Neural cell (in vitro differentiated cells): ENCODE measurements around the gene FGF4. TPM values are rescaled to one million over a fixed set of nuclear protein-coding genes. Genes with fewer than 3 reads are reported as not detected.

Experiments
- H2AFZ ChIP-seq: fragments of 200-600, 300-800 bp; sonication (generic), shearing (Covaris generic); 2 replicates; pipeline ENCODE4 v1.6.0; 2014; ENCODE audit warnings: low read depth, mild to moderate bottlenecking, antibody characterized with exemption, low read length, moderate library complexity
- H3F3A ChIP-seq: fragments of 200-600 bp; shearing (Covaris generic); 2 replicates; pipeline ENCODE4 v1.6.1; 2016; ENCODE audit warnings: mild to moderate bottlenecking, moderate library complexity, mixed read lengths, antibody characterized with exemption, low read length; ENCODE audit not compliant: insufficient read depth, poor library complexity, severe bottlenecking
- H3K27ac ChIP-seq: fragments of 200-600, 300-800 bp; sonication (generic), shearing (Covaris generic); 2 replicates; pipeline ENCODE4 v1.5.1; 2014; ENCODE audit warnings: mild to moderate bottlenecking, low read length, moderate library complexity
- H3K27me3 ChIP-seq: fragments of 300-800, 200-600 bp; sonication (generic), shearing (Covaris generic); 2 replicates; pipeline ENCODE4 v1.6.0; 2014; ENCODE audit warnings: mild to moderate bottlenecking, low read depth, low read length, moderate library complexity; ENCODE audit not compliant: insufficient read depth
- H3K36me3 ChIP-seq: fragments of 300-800, 200-600 bp; sonication (generic), shearing (Covaris generic); 2 replicates; pipeline ENCODE4 v1.5.1; 2014; ENCODE audit warnings: mild to moderate bottlenecking, antibody characterized with exemption, low read length, moderate library complexity; ENCODE audit not compliant: insufficient read depth
- H3K4me2 ChIP-seq: fragments of 300-800, 200-600 bp; sonication (generic), shearing (Covaris generic); 2 replicates; pipeline ENCODE4 v1.6.0; 2014; ENCODE audit warnings: mild to moderate bottlenecking, low read length
- H3K4me3 ChIP-seq: fragments of 300-800, 200-600 bp; sonication (generic), shearing (Covaris generic); 2 replicates; pipeline ENCODE4 v1.5.1; 2014; ENCODE audit warnings: mild to moderate bottlenecking, low read length, moderate library complexity
- H3K79me2 ChIP-seq: fragments of 200-600 bp; shearing (Covaris generic); replicated peaks from 2 replicates; pipeline ENCODE4 v1.6.0; 2014; ENCODE audit warnings: mild to moderate bottlenecking, low read length, moderate library complexity; ENCODE audit not compliant: insufficient read depth
- H3K9ac ChIP-seq: fragments of 300-800, 200-600 bp; sonication (generic), shearing (Covaris generic); 2 replicates; pipeline ENCODE4 v1.6.1; 2016; ENCODE audit warnings: mild to moderate bottlenecking, low read length, mixed read lengths
- H3K9me2 ChIP-seq: fragments of 200-600 bp; shearing (Covaris generic); 2 replicates; pipeline ENCODE4 v1.6.1; 2016; ENCODE audit warnings: mild to moderate bottlenecking, low read length, mixed read lengths; ENCODE audit not compliant: insufficient read depth
- H3K9me3 ChIP-seq: fragments of 200-600, 300-800 bp; sonication (generic), shearing (Covaris generic); 2 replicates; pipeline ENCODE4 v1.6.1; 2016; ENCODE audit warnings: mild to moderate bottlenecking, mixed run types, low read length, moderate library complexity, mixed read lengths
- H4K20me1 ChIP-seq: fragments of 200-600 bp; shearing (Covaris generic); 2 replicates; pipeline ENCODE4 v1.6.1; 2016; ENCODE audit warnings: mild to moderate bottlenecking, mixed run types; ENCODE audit not compliant: insufficient read depth
- CTCF ChIP-seq: fragments of 450-650 bp; IDR thresholded peaks from 2 replicates; pipeline ENCODE4 v1.5.1; 2014; ENCODE audit warnings: antibody characterized with exemption, mild to moderate bottlenecking, moderate library complexity; ENCODE audit not compliant: poor library complexity, severe bottlenecking
- EP300 ChIP-seq: fragments of 450-650 bp; conservative IDR thresholded peaks from 2 replicates; pipeline ENCODE4 v1.6.1; 2014; ENCODE audit warnings: antibody characterized with exemption, mild to moderate bottlenecking, moderate library complexity; ENCODE audit not compliant: poor library complexity, severe bottlenecking
- EZH2 ChIP-seq: fragments of 200-600, 300-800 bp; shearing (Covaris generic), sonication (generic); IDR thresholded peaks from 2 replicates; pipeline ENCODE4 v1.6.1; 2014; ENCODE audit warnings: antibody characterized with exemption, low read length, borderline replicate concordance, mild to moderate bottlenecking; ENCODE audit not compliant: insufficient read depth, poor library complexity, severe bottlenecking
- MXI1 ChIP-seq: fragments of 450-650 bp; conservative IDR thresholded peaks from 2 replicates; pipeline ENCODE4 v1.6.1; 2014; ENCODE audit warnings: antibody characterized with exemption, mild to moderate bottlenecking; ENCODE audit not compliant: poor library complexity, severe bottlenecking
- POLR2AphosphoS5 ChIP-seq: IDR thresholded peaks from 2 replicates; pipeline ENCODE4 v1.6.1; 2012
- RAD21 ChIP-seq: fragments of 450-650 bp; conservative IDR thresholded peaks from 2 replicates; pipeline ENCODE4 v1.6.1; 2014; ENCODE audit warnings: antibody characterized with exemption, mild to moderate bottlenecking, moderate library complexity
- REST ChIP-seq: IDR thresholded peaks from 2 replicates; pipeline ENCODE4 v1.6.1; 2012; ENCODE audit warnings: borderline replicate concordance
- SMC3 ChIP-seq: fragments of 450-650 bp; conservative IDR thresholded peaks from 2 replicates; pipeline ENCODE4 v1.6.1; 2014; ENCODE audit warnings: antibody characterized with exemption, mild to moderate bottlenecking, moderate library complexity; ENCODE audit not compliant: poor library complexity
- TAF1 ChIP-seq: IDR thresholded peaks from 2 replicates; pipeline ENCODE4 v1.6.1; 2012; ENCODE audit warnings: low read depth
- polyA plus RNA-seq: library from polyadenylated mRNA; depleted of rRNA; stranded (reverse); fragments of >200 nt; gene quantifications from 2 replicates; pipeline ENCODE4 v1.2.3, GENCODE V29; 2014

FGF4 gene
- polyA plus RNA-seq, 1 donor from 2014 or later: not detected

DNA sequence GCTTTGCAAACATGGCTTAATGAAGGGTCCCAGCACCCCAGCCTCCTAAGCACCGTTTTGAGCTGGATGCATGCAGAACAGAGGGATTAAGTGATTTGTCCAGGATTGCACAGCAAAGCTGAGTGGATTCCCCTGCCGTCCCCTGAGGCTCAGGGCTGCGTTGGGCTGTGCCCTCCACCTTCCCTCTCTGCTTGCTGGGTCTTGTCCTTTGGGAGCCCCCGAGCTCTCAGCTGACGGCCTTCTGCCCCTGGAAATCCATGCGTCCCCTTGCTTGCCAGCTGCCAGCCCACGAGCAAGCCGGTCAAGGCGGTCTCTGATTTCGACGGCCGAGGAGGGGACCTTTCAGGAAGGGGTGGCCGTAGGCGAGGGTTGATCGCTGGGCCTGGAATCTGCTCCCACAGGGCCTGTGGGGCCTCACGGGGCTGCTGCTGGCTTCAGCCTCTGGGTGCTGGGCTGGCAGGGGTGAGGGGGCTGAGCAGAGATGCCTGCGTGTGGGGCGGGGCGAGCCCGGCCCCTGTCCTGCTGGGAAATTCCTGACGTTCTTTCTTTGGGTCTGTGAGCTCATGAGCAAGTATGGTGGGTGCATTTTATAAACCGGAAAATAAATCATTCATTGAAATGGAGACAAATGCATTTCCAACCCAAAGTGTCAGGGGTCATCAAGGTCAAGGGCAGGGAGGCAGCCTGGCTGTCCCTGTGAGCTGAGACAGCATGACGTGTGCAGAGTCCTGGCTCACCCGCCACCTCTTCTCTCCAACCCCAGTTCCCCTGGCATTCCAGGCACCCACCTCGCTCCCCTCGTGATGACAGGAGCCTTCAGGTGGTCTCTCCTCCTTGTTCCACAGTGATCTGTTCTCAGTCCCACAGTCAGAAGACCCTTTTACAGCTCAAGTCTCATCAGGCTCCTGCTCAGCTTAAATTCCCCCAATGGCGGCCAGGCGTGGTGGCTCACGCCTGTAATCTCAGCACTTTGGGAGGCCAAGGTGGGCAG lies 28.1 kb downstream of the FGF4 start:
- Histone ChIP-seq H3K4me2 (no peak overlapping the region), H3K9me2 (no peaks in the 10 kb centered on the region), H3F3A (no peaks in the 10 kb centered on the region), H3K27ac (no peak overlapping the region), H3K9me3 (no peaks in the 10 kb centered on the region), H3K27me3 (no peaks in the 10 kb centered on the region), H3K4me3 (no peak overlapping the region), H3K36me3 (no peaks in the 10 kb centered on the region), H2AFZ (no peak overlapping the region), H4K20me1 (no peaks in the 10 kb centered on the region), H3K79me2 (no peaks in the 10 kb centered on the region), H3K9ac (no peak overlapping the region)
- no peak for TF ChIP-seq MXI1
- TF ChIP-seq CTCF: no peak
- no peak for TF ChIP-seq EP300
- TF ChIP-seq SMC3: no peak
- no peak for TF ChIP-seq REST
- TF ChIP-seq RAD21: no peak
- no peak for TF ChIP-seq POLR2AphosphoS5

- no peaks in the 10 kb centered on the region for H3K27me3 ChIP-seq
- no peaks in the 10 kb centered on the region for H3K36me3 ChIP-seq
- H3K27ac ChIP-seq: no peak overlapping the region
- H3K79me2 ChIP-seq: no peaks in the 10 kb centered on the region
- H4K20me1 ChIP-seq: no peaks in the 10 kb centered on the region
- H3F3A ChIP-seq: no peaks in the 10 kb centered on the region
- H2AFZ ChIP-seq: no peak overlapping the region
- no peak overlapping the region for H3K4me3 ChIP-seq
- TF ChIP-seq EZH2: no peak
- no peak for TF ChIP-seq EP300
- no peak for TF ChIP-seq MXI1
- no peak for TF ChIP-seq SMC3
- no peak for TF ChIP-seq CTCF
- TF ChIP-seq RAD21: no peak
- TF ChIP-seq POLR2AphosphoS5: no peak
- no peak for TF ChIP-seq TAF1
- no peak for TF ChIP-seq REST
- no peak overlapping the region for H3K4me2 ChIP-seq
- H3K9me2 ChIP-seq: no peaks in the 10 kb centered on the region
- H3K9ac ChIP-seq: no peak overlapping the region
- no peaks in the 10 kb centered on the region for H3K9me3 ChIP-seq
Measured at GRCh38 chr11:69746140-69746539, 29.0 kb downstream of the FGF4 start.
